CD4-positive, alpha-beta T cell (primary cell): ENCODE measurements around the gene TSPAN16. TPM values are rescaled to one million over a fixed set of nuclear protein-coding genes. Genes with fewer than 3 reads are reported as not detected.

ENCODE experiments used
- ATAC-seq: fragments of 200-7000 bp; cut with Tn5 transposase; one replicate; pipeline ENCODE4 v1.10.0; 2022; ENCODE audit warnings: mild to moderate bottlenecking; ENCODE audit not compliant: poor library complexity
- CTCF ChIA-PET: fragments of 350-600 bp; sonication (Branson Sonifier 250); formaldehyde crosslinking; loops from one replicate; lab custom pipeline; 2021; ENCODE audit warnings: antibody characterized with exemption, inconsistent platforms; lab: Charles Lee
- POLR2A ChIA-PET: fragments of 350-600 bp; sonication (Branson Sonifier 250); formaldehyde crosslinking; loops from one replicate; lab custom pipeline; 2021; ENCODE audit warnings: antibody characterized with exemption, inconsistent platforms; lab: Charles Lee
- DNase-seq, 14 experiments: peaks; one replicate each; pipeline ENCODE4 v3.0.0-alpha.2; 2013 to 2020; ENCODE audit warnings: mixed read lengths in 2 of 14
- H3K27ac ChIP-seq, 2 donors: one replicate each; pipeline versions ENCODE4 v1.5.1 to v1.7.0; 2013; ENCODE audit warnings: low read length in 2 of 2, low read depth in 1 of 2, mild to moderate bottlenecking in 1 of 2
- H3K27me3 ChIP-seq, 2 experiments: 1 replicate in 1 of 2; 2 replicates in 1 of 2; pipeline versions ENCODE4 v1.6.1 to v1.7.0; 2013; ENCODE audit warnings: low read length in 2 of 2, control low read depth in 1 of 2, mild to moderate bottlenecking in 1 of 2, moderate library complexity in 1 of 2; ENCODE audit not compliant: insufficient read depth in 2 of 2, control insufficient read depth in 1 of 2
- H3K36me3 ChIP-seq: one replicate; pipeline ENCODE4 v1.6.1; 2013; ENCODE audit warnings: low read length, control low read depth; ENCODE audit not compliant: insufficient read depth
- H3K4me1 ChIP-seq: one replicate; pipeline ENCODE4 v1.6.1; 2013; ENCODE audit warnings: low read length, control low read depth; ENCODE audit not compliant: insufficient read depth
- H3K4me3 ChIP-seq: one replicate; pipeline ENCODE4 v1.5.1; 2013; ENCODE audit warnings: mild to moderate bottlenecking, low read length, moderate library complexity
- H3K9me3 ChIP-seq, 2 experiments: 1 replicate in 1 of 2; 2 replicates in 1 of 2; pipeline versions ENCODE4 v1.6.1 to v1.7.0; 2013; ENCODE audit warnings: low read length in 2 of 2, mild to moderate bottlenecking in 2 of 2, control low read depth in 1 of 2, moderate library complexity in 1 of 2; ENCODE audit not compliant: control insufficient read depth in 1 of 2, insufficient read depth in 1 of 2
- H3K27ac Mint-ChIP-seq: one replicate; pipeline ENCODE4 v1.8.0; 2020; ENCODE audit warnings: mixed read lengths
- H3K27me3 Mint-ChIP-seq: one replicate; pipeline ENCODE4 v1.8.0; 2021; ENCODE audit warnings: mixed read lengths
- H3K36me3 Mint-ChIP-seq: one replicate; pipeline ENCODE4 v1.8.0; 2021; ENCODE audit warnings: low read depth, mixed read lengths
- H3K4me1 Mint-ChIP-seq: one replicate; pipeline ENCODE4 v1.8.0; 2021; ENCODE audit warnings: low read depth, mixed read lengths
- H3K4me3 Mint-ChIP-seq: one replicate; pipeline ENCODE4 v1.8.0; 2020; ENCODE audit warnings: mild to moderate bottlenecking, mixed read lengths
- H3K9me3 Mint-ChIP-seq: one replicate; pipeline ENCODE4 v1.8.0; 2020; ENCODE audit warnings: mixed read lengths
- intact Hi-C, 2 experiments: fragments of 100-400 bp; cut with DNase I in 1 of 2; cut with micrococcal nuclease in 1 of 2; formaldehyde crosslinking; loops; one replicate each; pipeline versions ENCODE4 v1.15.1 to v1.9.0; 2023 to 2025; cut with DNase I, micrococcal nuclease
- total RNA-seq, 174 experiments: library from RNA in 2 of 174; stranded (reverse) in 2 of 174; gene quantifications; one replicate each; pipeline ENCODE4 v1.2.3 and lab custom pipeline; 2021 to 2026
- TF ChIP-seq, protein P1 (sequence below): fragments of 200-600 bp; IDR thresholded peaks from one replicate; pipeline ENCODE4 v1.8.0; 2022; ENCODE audit warnings: antibody characterized with exemption, mild to moderate bottlenecking

Gene TSPAN16
- total RNA-seq, 2 experiments from 2014 or later: not detected

DNA sequence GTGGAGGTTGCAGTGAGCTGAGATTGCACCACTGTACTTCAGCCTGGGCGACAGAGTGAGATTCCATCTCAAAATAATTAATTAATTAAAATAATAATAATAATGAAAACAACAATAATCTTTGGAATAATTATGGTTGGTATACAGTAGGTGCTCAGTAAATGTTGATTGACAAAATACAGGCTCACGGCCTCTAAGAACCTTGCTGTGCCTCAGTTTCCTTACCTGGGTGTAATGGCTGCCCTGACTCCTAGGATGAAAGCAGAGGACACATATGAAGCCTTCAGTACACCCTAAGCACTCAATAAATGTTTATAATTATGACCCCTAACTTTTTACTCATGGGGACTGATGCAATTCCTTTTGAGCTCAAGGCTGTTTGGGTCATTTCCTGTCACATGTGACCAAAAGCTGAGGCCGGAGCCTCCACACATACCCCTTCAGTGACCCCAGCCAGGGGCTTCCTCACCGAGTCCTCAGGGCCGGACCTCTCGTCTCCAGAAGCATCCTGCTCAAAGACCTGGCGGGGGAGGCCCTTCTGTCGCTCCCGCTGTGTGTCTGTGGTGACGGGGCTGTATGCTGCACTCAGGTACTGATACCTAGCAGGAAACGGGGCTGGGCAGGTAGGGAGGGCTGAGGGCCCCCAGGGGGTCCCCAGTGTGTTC is 44.2 kb upstream of the TSPAN16 start:
- no peak for ATAC-seq

DNA sequence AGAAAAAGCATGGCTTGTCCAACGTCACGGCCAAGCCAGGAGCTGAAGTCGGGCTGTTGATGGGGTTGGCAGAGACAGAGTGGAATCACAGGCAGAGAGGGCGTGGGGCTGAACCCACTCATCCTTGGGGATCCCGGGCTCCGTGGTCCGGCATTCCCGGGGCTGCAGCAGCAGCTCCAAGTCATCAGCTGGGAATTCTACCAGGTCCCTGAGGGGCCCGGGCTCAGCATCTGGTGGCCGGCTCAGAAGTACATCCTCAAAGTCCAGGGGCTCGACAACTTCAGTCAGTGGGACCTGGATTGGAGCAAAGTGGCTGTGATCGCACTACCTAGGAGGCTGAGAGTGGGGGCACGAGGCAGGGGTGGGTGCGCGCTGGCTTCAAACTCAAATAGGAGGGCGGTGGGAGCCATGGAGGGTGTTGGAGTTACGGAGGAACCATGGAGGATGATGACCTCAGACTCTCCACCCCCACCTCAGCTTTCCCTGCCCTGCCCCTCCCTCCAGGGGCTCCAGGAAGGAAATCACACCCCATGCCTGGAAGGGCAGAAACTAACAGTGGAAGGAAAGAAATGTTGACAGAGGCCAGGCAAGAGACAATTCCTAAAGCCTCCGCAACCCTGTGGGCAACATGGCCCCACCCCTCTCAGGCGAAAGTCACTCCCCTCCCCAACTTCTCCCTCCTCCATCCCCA is 43.1 kb upstream of the TSPAN16 start:
- no peak for ATAC-seq
- Histone ChIP-seq H3K27me3 (no peaks in the 10 kb centered on the region), H3K4me1 (no peaks in the 10 kb centered on the region), H3K36me3 (no peaks in the 10 kb centered on the region), H3K9me3 (peaks cover 0 to 6% of the 10 kb centered on the region in 2 experiments), H3K4me3 (no peak overlapping the region), H3K27ac (no peak overlapping the region)
- H3K4me3 Mint-ChIP-seq: no peak overlapping the region
- no peak overlapping the region for H3K27ac Mint-ChIP-seq
- no peak for DNase-seq
- intact Hi-C loops: no loop called here
- H3K9me3 Mint-ChIP-seq: no peaks in the 10 kb centered on the region
- peaks cover 8% of the 10 kb centered on the region for H3K27me3 Mint-ChIP-seq
- POLR2A ChIA-PET: no interaction called here
- no peaks in the 10 kb centered on the region for H3K36me3 Mint-ChIP-seq
- CTCF ChIA-PET: no interaction called here
- H3K4me1 Mint-ChIP-seq: no peaks in the 10 kb centered on the region
- TF ChIP-seq, protein P1, sequence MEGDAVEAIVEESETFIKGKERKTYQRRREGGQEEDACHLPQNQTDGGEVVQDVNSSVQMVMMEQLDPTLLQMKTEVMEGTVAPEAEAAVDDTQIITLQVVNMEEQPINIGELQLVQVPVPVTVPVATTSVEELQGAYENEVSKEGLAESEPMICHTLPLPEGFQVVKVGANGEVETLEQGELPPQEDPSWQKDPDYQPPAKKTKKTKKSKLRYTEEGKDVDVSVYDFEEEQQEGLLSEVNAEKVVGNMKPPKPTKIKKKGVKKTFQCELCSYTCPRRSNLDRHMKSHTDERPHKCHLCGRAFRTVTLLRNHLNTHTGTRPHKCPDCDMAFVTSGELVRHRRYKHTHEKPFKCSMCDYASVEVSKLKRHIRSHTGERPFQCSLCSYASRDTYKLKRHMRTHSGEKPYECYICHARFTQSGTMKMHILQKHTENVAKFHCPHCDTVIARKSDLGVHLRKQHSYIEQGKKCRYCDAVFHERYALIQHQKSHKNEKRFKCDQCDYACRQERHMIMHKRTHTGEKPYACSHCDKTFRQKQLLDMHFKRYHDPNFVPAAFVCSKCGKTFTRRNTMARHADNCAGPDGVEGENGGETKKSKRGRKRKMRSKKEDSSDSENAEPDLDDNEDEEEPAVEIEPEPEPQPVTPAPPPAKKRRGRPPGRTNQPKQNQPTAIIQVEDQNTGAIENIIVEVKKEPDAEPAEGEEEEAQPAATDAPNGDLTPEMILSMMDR: no peak

More for the DNA sequence above, 44.2 kb upstream of the TSPAN16 start:
- H3K27me3 Mint-ChIP-seq: peaks cover 10% of the 10 kb centered on the region
- Histone ChIP-seq H3K4me3 (no peak overlapping the region), H3K27me3 (no peaks in the 10 kb centered on the region), H3K27ac (no peak overlapping the region), H3K9me3 (peaks cover 0 to 6% of the 10 kb centered on the region in 2 experiments), H3K36me3 (no peaks in the 10 kb centered on the region), H3K4me1 (no peaks in the 10 kb centered on the region)
- H3K9me3 Mint-ChIP-seq: no peaks in the 10 kb centered on the region
- no peaks in the 10 kb centered on the region for H3K4me1 Mint-ChIP-seq
- no peak overlapping the region for H3K27ac Mint-ChIP-seq
- DNase-seq: no peak
- no peaks in the 10 kb centered on the region for H3K36me3 Mint-ChIP-seq
- intact Hi-C loops: no loop called here
- H3K4me3 Mint-ChIP-seq: no peak overlapping the region
- ChIA-PET CTCF (no interaction called here), POLR2A (no interaction called here)
- TF ChIP-seq, protein P1: no peak

DNA sequence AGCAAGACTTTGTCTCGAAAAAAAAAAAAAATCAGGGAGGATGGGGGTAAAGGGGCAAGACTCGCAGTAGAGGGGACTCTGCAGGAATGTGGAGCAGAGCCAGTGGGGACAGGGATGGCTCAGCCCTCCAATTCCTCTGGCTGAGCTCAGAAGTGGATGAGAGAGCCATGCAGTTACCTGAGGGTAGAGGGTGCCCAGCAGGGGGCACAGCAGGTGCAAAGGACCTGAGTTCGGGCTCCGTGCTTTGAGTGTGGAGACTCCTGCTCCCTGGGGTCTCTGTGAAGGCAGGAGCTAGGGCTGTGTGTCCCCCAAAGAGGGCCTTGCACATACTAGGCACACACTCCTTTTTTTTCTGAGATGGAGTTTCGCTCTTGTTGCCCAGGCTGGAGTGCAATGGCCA is 41.3 kb upstream of the TSPAN16 start:
- no peaks in the 10 kb centered on the region for H3K27me3 ChIP-seq
- no peak overlapping the region for H3K4me3 Mint-ChIP-seq
- no peak overlapping the region for H3K27ac ChIP-seq
- TF ChIP-seq, protein P1: no peak
- no peak for DNase-seq
- H3K4me1 Mint-ChIP-seq: no peaks in the 10 kb centered on the region
- no peak overlapping the region for H3K4me3 ChIP-seq
- H3K36me3 ChIP-seq: no peaks in the 10 kb centered on the region
- POLR2A ChIA-PET: no interaction called here
- H3K4me1 ChIP-seq: no peaks in the 10 kb centered on the region
- no peaks in the 10 kb centered on the region for H3K9me3 Mint-ChIP-seq
- H3K27me3 Mint-ChIP-seq: peaks cover 7% of the 10 kb centered on the region
- CTCF ChIA-PET: no interaction called here
- H3K27ac Mint-ChIP-seq: no peak overlapping the region
- no peaks in the 10 kb centered on the region for H3K36me3 Mint-ChIP-seq
- no peak for ATAC-seq
- intact Hi-C loops: no loop called here
- peaks cover 0 to 6% of the 10 kb centered on the region in 2 experiments for H3K9me3 ChIP-seq
